GM21367 (cell line): ENCODE measurements around the gene TCTN3.
"Not testable (repeated sequence)": the region's sequence is repeated elsewhere in the genome, so short reads cannot be mapped to it uniquely, and the experiment has no call there.

ENCODE experiments used
- ATAC-seq: cut with Tn5 transposase; IDR thresholded peaks from one replicate; pipeline ENCODE4 v1.9.1; 2021; ENCODE audit not compliant: unreplicated experiment

TCTN3 gene

GRCh38 chr10:95635319-95635733 lies 58.4 kb downstream of the TCTN3 start:
- ATAC-seq: no peak

- ATAC-seq: no peak
Observed at GRCh38 chr10:95628786-95629185, 64.9 kb downstream of the TCTN3 start.

- no peak for ATAC-seq
Observed at GRCh38 chr10:95626500-95626899, 67.2 kb downstream of the TCTN3 start.

- ATAC-seq: not testable (repeated sequence)
Observed at GRCh38 chr10:95620415-95620814, 73.3 kb downstream of the TCTN3 start.

GRCh38 chr10:95618101-95618500 lies 75.6 kb downstream of the TCTN3 start:
- no peak for ATAC-seq

- ATAC-seq: no peak
Observed at GRCh38 chr10:95616446-95616845, 77.3 kb downstream of the TCTN3 start.
